Parathyroid adenoma (tissue), 2 donors: ENCODE data around the gene HJURP.
"Not testable (repeated sequence)": the region's sequence is repeated elsewhere in the genome, so short reads cannot be mapped to it uniquely, and the experiment has no call there.

Experiments used
- H2AFZ ChIP-seq: fragments of 300-600 bp; sonication (generic); one replicate; pipeline ENCODE4 v1.7.0; 2017; ENCODE audit warnings: antibody characterized with exemption, mild to moderate bottlenecking
- H3K27ac ChIP-seq: fragments of 300-600 bp; sonication (generic); one replicate; pipeline ENCODE4 v1.7.0; 2017
- H3K27me3 ChIP-seq: fragments of 300-600 bp; sonication (generic); one replicate; pipeline ENCODE4 v1.7.0; 2017; ENCODE audit warnings: low read length; ENCODE audit not compliant: control insufficient read depth, insufficient read depth
- H3K36me3 ChIP-seq: fragments of 300-600 bp; sonication (generic); one replicate; pipeline ENCODE4 v1.7.0; 2017; ENCODE audit warnings: low read length; ENCODE audit not compliant: control insufficient read depth, insufficient read depth
- H3K4me1 ChIP-seq: fragments of 300-600 bp; sonication (generic); one replicate; pipeline ENCODE4 v1.7.0; 2017; ENCODE audit warnings: control low read depth
- H3K4me2 ChIP-seq: fragments of 300-600 bp; sonication (generic); one replicate; pipeline ENCODE4 v1.7.0; 2017; ENCODE audit warnings: low read length
- H3K4me3 ChIP-seq: fragments of 300-600 bp; sonication (generic); one replicate; pipeline ENCODE4 v1.7.0; 2017; ENCODE audit warnings: low read depth, low read length
- H3K79me2 ChIP-seq: fragments of 300-600 bp; sonication (generic); one replicate; pipeline ENCODE4 v1.7.0; 2017; ENCODE audit warnings: control low read depth
- H3K9ac ChIP-seq: fragments of 300-600 bp; sonication (generic); one replicate; pipeline ENCODE4 v1.7.0; 2017; ENCODE audit warnings: mild to moderate bottlenecking
- H3K9me3 ChIP-seq: fragments of 300-600 bp; sonication (generic); one replicate; pipeline ENCODE4 v1.7.0; 2017; ENCODE audit warnings: low read length; ENCODE audit not compliant: control insufficient read depth
- TF ChIP-seq, protein P1 (sequence below): fragments of 300-600 bp; sonication (generic); IDR thresholded peaks from one replicate; pipeline ENCODE4 v1.7.0; 2017; ENCODE audit warnings: antibody characterized with exemption, mild to moderate bottlenecking
- donor health status: primary hyperparathyroidism.

HJURP gene, protein sequence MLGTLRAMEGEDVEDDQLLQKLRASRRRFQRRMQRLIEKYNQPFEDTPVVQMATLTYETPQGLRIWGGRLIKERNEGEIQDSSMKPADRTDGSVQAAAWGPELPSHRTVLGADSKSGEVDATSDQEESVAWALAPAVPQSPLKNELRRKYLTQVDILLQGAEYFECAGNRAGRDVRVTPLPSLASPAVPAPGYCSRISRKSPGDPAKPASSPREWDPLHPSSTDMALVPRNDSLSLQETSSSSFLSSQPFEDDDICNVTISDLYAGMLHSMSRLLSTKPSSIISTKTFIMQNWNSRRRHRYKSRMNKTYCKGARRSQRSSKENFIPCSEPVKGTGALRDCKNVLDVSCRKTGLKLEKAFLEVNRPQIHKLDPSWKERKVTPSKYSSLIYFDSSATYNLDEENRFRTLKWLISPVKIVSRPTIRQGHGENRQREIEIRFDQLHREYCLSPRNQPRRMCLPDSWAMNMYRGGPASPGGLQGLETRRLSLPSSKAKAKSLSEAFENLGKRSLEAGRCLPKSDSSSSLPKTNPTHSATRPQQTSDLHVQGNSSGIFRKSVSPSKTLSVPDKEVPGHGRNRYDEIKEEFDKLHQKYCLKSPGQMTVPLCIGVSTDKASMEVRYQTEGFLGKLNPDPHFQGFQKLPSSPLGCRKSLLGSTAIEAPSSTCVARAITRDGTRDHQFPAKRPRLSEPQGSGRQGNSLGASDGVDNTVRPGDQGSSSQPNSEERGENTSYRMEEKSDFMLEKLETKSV

DNA sequence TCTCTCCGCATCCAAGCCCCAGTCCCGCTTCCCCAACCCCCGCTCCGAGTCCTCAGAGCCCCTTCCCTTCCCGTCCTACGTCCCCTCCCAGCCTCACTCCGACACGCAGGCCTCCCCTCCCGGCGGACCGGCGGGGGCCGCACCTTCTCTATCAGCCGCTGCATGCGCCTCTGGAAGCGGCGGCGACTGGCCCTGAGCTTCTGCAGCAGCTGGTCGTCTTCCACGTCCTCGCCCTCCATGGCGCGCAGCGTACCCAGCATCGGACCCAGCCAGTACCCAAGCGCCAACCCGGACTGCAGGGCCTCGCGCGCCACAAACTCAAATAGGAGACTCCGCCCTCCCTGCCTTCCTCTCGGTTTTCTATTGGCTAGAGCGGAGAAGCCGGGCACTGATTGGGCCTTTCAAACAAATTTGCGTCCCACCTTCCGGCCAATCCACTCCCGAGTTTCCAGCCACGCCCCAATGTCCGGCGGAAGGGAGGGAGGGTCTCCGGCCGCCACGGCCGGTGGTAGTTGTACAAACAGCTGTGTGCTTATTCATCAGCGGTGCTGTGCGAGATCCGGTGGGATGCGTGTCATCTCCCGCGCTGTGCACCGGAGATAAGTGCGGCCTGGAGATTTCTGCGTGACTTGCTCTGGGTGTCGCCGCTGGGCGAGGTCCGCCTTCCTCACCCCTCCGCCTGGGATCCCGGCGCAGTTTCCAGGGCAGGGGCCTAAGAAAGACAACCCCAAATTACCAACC is at the start of gene HJURP:
Gene HJURP (minus strand): TSS at position 295 of the 741 bp plus-strand sequence. CDS start 35 bp downstream, at position 260.
- Histone ChIP-seq H3K9ac (no peak within 1 kb of the TSS), H3K9me3 (no peaks in the 10 kb centered on the region), H3K4me3 (peak within 1 kb of the TSS; percentile 80), H3K36me3 (no peaks in the 10 kb centered on the region), H3K27me3 (no peaks in the 10 kb centered on the region), H2AFZ (peak within 1 kb of the TSS; percentile 84), H3K79me2 (no peaks in the 10 kb centered on the region), H3K27ac (no peak within 1 kb of the TSS), H3K4me2 (peak within 1 kb of the TSS; percentile 84), H3K4me1 (peaks cover 7% of the 10 kb centered on the region)
- TF ChIP-seq, protein P1, sequence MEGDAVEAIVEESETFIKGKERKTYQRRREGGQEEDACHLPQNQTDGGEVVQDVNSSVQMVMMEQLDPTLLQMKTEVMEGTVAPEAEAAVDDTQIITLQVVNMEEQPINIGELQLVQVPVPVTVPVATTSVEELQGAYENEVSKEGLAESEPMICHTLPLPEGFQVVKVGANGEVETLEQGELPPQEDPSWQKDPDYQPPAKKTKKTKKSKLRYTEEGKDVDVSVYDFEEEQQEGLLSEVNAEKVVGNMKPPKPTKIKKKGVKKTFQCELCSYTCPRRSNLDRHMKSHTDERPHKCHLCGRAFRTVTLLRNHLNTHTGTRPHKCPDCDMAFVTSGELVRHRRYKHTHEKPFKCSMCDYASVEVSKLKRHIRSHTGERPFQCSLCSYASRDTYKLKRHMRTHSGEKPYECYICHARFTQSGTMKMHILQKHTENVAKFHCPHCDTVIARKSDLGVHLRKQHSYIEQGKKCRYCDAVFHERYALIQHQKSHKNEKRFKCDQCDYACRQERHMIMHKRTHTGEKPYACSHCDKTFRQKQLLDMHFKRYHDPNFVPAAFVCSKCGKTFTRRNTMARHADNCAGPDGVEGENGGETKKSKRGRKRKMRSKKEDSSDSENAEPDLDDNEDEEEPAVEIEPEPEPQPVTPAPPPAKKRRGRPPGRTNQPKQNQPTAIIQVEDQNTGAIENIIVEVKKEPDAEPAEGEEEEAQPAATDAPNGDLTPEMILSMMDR, result no peak

DNA sequence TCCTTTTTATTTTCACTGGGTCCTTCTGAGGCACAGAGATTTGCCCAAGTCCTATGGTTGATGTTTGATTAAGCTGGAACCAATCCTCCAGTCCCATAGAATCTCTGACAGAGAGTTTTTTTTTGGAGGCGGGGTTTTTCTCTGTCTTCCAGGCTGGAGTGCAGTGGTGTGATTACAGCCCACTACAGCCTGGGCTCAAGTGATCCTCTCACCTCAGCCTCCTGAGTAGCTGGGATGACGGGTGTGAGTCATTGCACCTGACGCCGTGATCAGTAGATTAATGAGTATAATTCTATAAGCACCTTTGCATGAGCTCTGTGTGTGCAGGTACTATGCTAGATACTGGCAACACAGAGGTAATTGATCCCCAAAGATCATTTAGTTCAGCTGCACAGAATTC is 47.5 kb upstream of the HJURP start:
- H3K27ac ChIP-seq, result no peak overlapping the region
- H3K4me3 ChIP-seq, result no peak overlapping the region
- TF ChIP-seq, protein P1, result no peak

DNA sequence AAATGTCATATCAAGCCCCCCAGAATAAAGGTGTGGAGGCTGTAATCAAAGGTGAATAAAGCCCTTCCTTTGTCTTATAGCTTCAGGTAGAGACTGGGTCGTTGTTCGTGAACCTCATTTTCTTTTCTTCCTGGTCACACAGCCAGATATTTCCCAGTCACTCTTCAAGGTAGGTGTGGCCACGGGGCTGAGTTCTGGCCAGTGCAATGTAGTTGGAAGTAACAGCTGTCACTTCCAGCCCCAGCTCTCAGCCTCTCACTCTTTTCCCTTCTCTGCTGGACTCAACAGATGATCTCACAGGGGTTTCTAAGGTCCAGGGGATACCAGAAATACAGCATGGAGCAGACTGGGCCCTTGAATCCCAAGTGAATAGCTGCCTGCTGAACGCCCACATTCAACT is 47.0 kb upstream of the HJURP start:
- Histone ChIP-seq H3K9me3 (no peaks in the 10 kb centered on the region), H3K4me1 (no peaks in the 10 kb centered on the region), H3K9ac (no peak overlapping the region), H3K79me2 (no peaks in the 10 kb centered on the region), H3K36me3 (no peaks in the 10 kb centered on the region), H3K4me2 (no peak overlapping the region), H3K27ac (no peak overlapping the region), H3K27me3 (no peaks in the 10 kb centered on the region), H3K4me3 (no peak overlapping the region), H2AFZ (no peak overlapping the region)
- TF ChIP-seq, protein P1, result no peak

More for the DNA sequence above, 47.5 kb upstream of the HJURP start:
- H2AFZ ChIP-seq, result no peak overlapping the region
- H3K4me1 ChIP-seq, result no peaks in the 10 kb centered on the region
- no peaks in the 10 kb centered on the region for H3K36me3 ChIP-seq
- H3K4me2 ChIP-seq, result no peak overlapping the region
- no peak overlapping the region for H3K9ac ChIP-seq
- H3K27me3 ChIP-seq, result no peaks in the 10 kb centered on the region
- no peaks in the 10 kb centered on the region for H3K9me3 ChIP-seq
- H3K79me2 ChIP-seq, result no peaks in the 10 kb centered on the region

GRCh38 chr2:233896253-233896652 is 41.9 kb upstream of the HJURP start:
- H3K4me3 ChIP-seq, H3K9ac ChIP-seq, H3K79me2 ChIP-seq, H3K4me1 ChIP-seq, H3K27me3 ChIP-seq, H2AFZ ChIP-seq, H3K9me3 ChIP-seq, H3K36me3 ChIP-seq, H3K27ac ChIP-seq, H3K4me2 ChIP-seq: not testable (repeated sequence)

GRCh38 chr2:233892793-233893192 is 38.5 kb upstream of the HJURP start:
- TF ChIP-seq, protein P1, result no peak
- Histone ChIP-seq H3K4me3 (no peak overlapping the region), H3K4me1 (no peaks in the 10 kb centered on the region), H3K9ac (no peak overlapping the region), H3K36me3 (no peaks in the 10 kb centered on the region), H2AFZ (no peak overlapping the region), H3K27me3 (no peaks in the 10 kb centered on the region), H3K4me2 (no peak overlapping the region), H3K79me2 (no peaks in the 10 kb centered on the region), H3K27ac (no peak overlapping the region), H3K9me3 (no peaks in the 10 kb centered on the region)
